ENCODE data around the gene RNF5. TPM values are rescaled to one million over a fixed set of nuclear protein-coding genes. Genes with fewer than 3 reads are reported as not detected.
A peak's percentile ranks its signal among the peaks of the same experiment; 100 is the strongest.

Gene RNF5
- total and polyA plus RNA-seq, 10 of the 15 experiments (the other 5 are each of a cell fraction or from before 2014, with no cell fraction given) = 31.4 to 114 (median 62.8) TPM

DNA sequence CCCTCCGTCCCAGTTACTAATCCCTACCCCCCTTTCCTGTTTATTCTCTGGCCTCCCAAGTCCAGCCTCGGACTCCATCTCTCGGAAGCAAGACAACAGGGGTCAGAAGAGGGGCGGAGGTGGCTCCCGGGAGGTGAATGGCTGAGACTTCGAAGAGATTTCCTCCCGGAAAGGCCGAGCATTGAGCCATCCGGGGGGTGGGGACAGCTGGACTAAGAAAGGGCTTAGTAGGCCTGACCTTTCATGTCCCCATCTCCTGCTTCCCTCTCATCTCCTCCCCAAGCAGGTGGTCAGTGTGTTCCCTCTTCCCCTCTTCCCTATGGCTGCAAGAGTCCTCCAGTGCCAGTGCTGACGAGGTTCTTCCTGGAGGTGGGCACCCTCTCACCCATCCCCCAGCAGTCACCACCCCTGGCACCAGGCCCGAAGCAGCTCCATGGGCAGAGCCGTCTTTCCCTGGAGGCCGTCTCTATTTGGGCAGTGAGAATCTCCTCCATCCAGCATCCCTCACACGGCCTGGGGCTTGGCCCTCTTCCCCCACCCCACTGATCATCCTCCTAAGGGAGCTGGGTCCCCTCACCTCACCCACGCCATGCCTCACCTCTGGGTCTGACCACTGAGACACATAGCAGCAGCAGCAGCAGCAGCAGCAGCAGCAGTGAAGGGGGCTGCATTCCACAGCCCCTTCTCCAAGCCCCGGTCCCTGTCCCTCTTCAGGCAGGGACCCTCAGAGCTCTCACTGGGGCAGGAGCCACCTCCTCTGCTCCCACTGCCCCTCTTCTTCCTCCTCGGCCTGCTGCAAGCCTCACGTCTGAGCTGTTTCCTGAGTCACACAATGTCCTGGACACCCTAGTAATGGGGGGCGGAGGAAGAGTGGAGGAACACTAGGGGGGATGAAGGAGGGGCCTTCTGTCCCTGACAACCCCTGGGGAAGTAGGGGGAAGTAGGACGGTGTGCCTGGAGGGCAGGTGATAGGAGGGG, 45.3 kb downstream of the RNF5 start, which contains the start of gene NOTCH4:
TSS of gene NOTCH4 (minus strand) at position 810 of the 978 bp plus-strand sequence. CDS start at position 671, 139 bp downstream.
- no peak within 1 kb of the TSS for H3K9ac ChIP-seq (ENCODE audit: control insufficient read depth, insufficient read depth, low read length)
- no peaks in the 10 kb centered on the region; the same call in 2 of the 3 replicates for H3K9me3 ChIP-seq (replicated peaks; ENCODE audit: control insufficient read depth, insufficient read depth, low read length)
- TF ChIP-seq KAT2A (conservative IDR thresholded peaks at IDR 0.05; ENCODE audit: control insufficient read depth, low read depth, low read length) (no peak), NFIC (IDR thresholded peaks at IDR 0.05; ENCODE audit: low read depth, low read length) (no peak), ZZZ3 (IDR thresholded peaks at IDR 0.05; ENCODE audit: control insufficient read depth, insufficient read length, low read depth) (no peak), SIN3A (IDR thresholded peaks at IDR 0.05; ENCODE audit: low read depth, low read length) (no peak), MYC (IDR thresholded peaks at IDR 0.05; ENCODE audit: insufficient read depth, insufficient read length, insufficient replicate concordance, low read length, severe bottlenecking) (no peak), DPF2 (IDR thresholded peaks at IDR 0.05) (no peak), HDAC2 (IDR thresholded peaks at IDR 0.05) (no peak), ZBED1 (IDR thresholded peaks at IDR 0.05; ENCODE audit: borderline replicate concordance) (no peak)
- TF ChIP-seq, protein P1, sequence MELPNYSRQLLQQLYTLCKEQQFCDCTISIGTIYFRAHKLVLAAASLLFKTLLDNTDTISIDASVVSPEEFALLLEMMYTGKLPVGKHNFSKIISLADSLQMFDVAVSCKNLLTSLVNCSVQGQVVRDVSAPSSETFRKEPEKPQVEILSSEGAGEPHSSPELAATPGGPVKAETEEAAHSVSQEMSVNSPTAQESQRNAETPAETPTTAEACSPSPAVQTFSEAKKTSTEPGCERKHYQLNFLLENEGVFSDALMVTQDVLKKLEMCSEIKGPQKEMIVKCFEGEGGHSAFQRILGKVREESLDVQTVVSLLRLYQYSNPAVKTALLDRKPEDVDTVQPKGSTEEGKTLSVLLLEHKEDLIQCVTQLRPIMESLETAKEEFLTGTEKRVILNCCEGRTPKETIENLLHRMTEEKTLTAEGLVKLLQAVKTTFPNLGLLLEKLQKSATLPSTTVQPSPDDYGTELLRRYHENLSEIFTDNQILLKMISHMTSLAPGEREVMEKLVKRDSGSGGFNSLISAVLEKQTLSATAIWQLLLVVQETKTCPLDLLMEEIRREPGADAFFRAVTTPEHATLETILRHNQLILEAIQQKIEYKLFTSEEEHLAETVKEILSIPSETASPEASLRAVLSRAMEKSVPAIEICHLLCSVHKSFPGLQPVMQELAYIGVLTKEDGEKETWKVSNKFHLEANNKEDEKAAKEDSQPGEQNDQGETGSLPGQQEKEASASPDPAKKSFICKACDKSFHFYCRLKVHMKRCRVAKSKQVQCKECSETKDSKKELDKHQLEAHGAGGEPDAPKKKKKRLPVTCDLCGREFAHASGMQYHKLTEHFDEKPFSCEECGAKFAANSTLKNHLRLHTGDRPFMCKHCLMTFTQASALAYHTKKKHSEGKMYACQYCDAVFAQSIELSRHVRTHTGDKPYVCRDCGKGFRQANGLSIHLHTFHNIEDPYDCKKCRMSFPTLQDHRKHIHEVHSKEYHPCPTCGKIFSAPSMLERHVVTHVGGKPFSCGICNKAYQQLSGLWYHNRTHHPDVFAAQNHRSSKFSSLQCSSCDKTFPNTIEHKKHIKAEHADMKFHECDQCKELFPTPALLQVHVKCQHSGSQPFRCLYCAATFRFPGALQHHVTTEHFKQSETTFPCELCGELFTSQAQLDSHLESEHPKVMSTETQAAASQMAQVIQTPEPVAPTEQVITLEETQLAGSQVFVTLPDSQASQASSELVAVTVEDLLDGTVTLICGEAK (IDR thresholded peaks at IDR 0.05; ENCODE audit: borderline replicate concordance) = no peak
- H3K4me1 ChIP-seq (ENCODE audit: control insufficient read depth, insufficient read depth, low read length) = peaks cover 37% of the 10 kb centered on the region
- H4K20me1 ChIP-seq (ENCODE audit: control insufficient read depth, insufficient read depth) = no peaks in the 10 kb centered on the region
- 55% methylated on average over 17 of the region's 20 CpGs for WGBS (ENCODE audit: insufficient coverage, insufficient replicate concordance, low lambda C conversion rate, missing lambda C conversion rate)
- ChIA-PET SMC1A (ENCODE audit: uncharacterized antibody, unreplicated experiment) (no interaction called here), CTCF (interaction anchor here (0.6 kb wide), 1 partner anchor 141 kb away, joined by 4 read pairs; no protein-coding TSS in a partner anchor), RAD21 (ENCODE audit: unreplicated experiment) (interaction anchor here (0.5 to 0.6 kb wide), 2 partner anchors 11 to 388 kb away, joined by 3 read pairs; no protein-coding TSS in a partner anchor), POLR2A (no interaction called here)
- BruUV-seq (replicated peaks) = no TSS peak
- peak within 1 kb of the TSS; percentile 28 for H3K4me2 ChIP-seq (ENCODE audit: control insufficient read depth, insufficient read depth)
- ATAC-seq = no peak; the same call in 2 of the 3 replicates
- no peak for DNase-seq (ENCODE audit: low read depth, low spot score)
- intact Hi-C loops (cut with micrococcal nuclease; ENCODE audit: unreplicated experiment) (no loop called here), in situ Hi-C loops (cut with MboI) (no loop called here)
- H3K27me3 ChIP-seq (replicated peaks in 1 of 2; ENCODE audit: control insufficient read depth in 2 of 2, insufficient read depth in 2 of 2, low read length in 1 of 2) = peaks cover 0 to 2% of the 10 kb centered on the region in 2 experiments; a peak in 1 of 4 replicates
- H3K27ac ChIP-seq (ENCODE audit: control insufficient read depth, insufficient read depth) = no peak within 1 kb of the TSS
- H3K79me2 ChIP-seq (ENCODE audit: control insufficient read depth, insufficient read depth, low read length) = no peaks in the 10 kb centered on the region
- no peak within 1 kb of the TSS for H3K4me3 ChIP-seq
- no peak within 1 kb of the TSS for H2AFZ ChIP-seq (ENCODE audit: control insufficient read depth, low read depth, low read length)
- H3K36me3 ChIP-seq (ENCODE audit: control insufficient read depth in 2 of 2, insufficient read depth in 2 of 2, low read length in 1 of 2) = no peaks in the 10 kb centered on the region
- FAIRE-seq = no peak

Measured in GM12878 (cell line).